GM23248 (cell line): ENCODE results near the gene BASP1. TPM values are rescaled to one million over a fixed set of nuclear protein-coding genes. Genes with fewer than 3 reads are reported as not detected.
"Not testable (repeated sequence)": the region's sequence is repeated elsewhere in the genome, so short reads cannot be mapped to it uniquely, and the experiment has no call there.

Experiments used
- DNase-seq: peaks from one replicate; pipeline ENCODE4 v3.0.0-alpha.2; 2015
- H2AFZ ChIP-seq: fragments of 200-600 bp; sonication (generic); 2 replicates; pipeline ENCODE4 v1.6.1; 2016; ENCODE audit warnings: antibody characterized with exemption
- H3F3A ChIP-seq: fragments of 200-600 bp; sonication (generic); 2 replicates; pipeline ENCODE4 v1.6.1; 2016; ENCODE audit warnings: mild to moderate bottlenecking, antibody characterized with exemption, mixed run types; ENCODE audit not compliant: insufficient read depth
- H3K27ac ChIP-seq: fragments of 200-600 bp; sonication (generic); 2 replicates; pipeline ENCODE4 v1.5.1; 2016; ENCODE audit warnings: mild to moderate bottlenecking
- H3K27me3 ChIP-seq: fragments of 200-600 bp; sonication (generic); replicated peaks from 2 replicates; pipeline ENCODE4 v1.6.1; 2016; ENCODE audit warnings: mild to moderate bottlenecking; ENCODE audit not compliant: insufficient read depth
- H3K36me3 ChIP-seq: fragments of 200-600 bp; sonication (generic); 2 replicates; pipeline ENCODE4 v1.6.1; 2016; ENCODE audit warnings: low read depth, mild to moderate bottlenecking
- H3K4me1 ChIP-seq: fragments of 200-600 bp; sonication (generic); 2 replicates; pipeline ENCODE4 v1.6.1; 2016; ENCODE audit warnings: mild to moderate bottlenecking; ENCODE audit not compliant: insufficient read depth
- H3K4me2 ChIP-seq: fragments of 200-600 bp; sonication (generic); one replicate; pipeline ENCODE4 v1.6.1; 2016; ENCODE audit warnings: mild to moderate bottlenecking; ENCODE audit not compliant: unreplicated experiment
- H3K4me3 ChIP-seq: fragments of 200-600 bp; sonication (generic); 2 replicates; pipeline ENCODE4 v1.5.1; 2016; ENCODE audit warnings: mild to moderate bottlenecking
- H3K79me2 ChIP-seq: fragments of 200-600 bp; sonication (generic); 2 replicates; pipeline ENCODE4 v1.6.1; 2016; ENCODE audit warnings: mild to moderate bottlenecking; ENCODE audit not compliant: insufficient read depth
- H3K9ac ChIP-seq: fragments of 200-600 bp; sonication (generic); 2 replicates; pipeline ENCODE4 v1.6.1; 2016; ENCODE audit warnings: mild to moderate bottlenecking
- H3K9me2 ChIP-seq: fragments of 200-600 bp; sonication (generic); 2 replicates; pipeline ENCODE4 v1.6.1; 2016; ENCODE audit warnings: mixed run types, mild to moderate bottlenecking, moderate library complexity; ENCODE audit not compliant: insufficient read depth
- H3K9me3 ChIP-seq: fragments of 200-600 bp; sonication (generic); one replicate; pipeline ENCODE4 v1.6.1; 2017; ENCODE audit warnings: low read depth
- H4K20me1 ChIP-seq: fragments of 200-600 bp; sonication (generic); 2 replicates; pipeline ENCODE4 v1.6.0; 2016; ENCODE audit not compliant: insufficient read depth
- EZH2 ChIP-seq: fragments of 200-600 bp; sonication (generic); IDR thresholded peaks from 2 replicates; pipeline ENCODE4 v1.6.1; 2018; ENCODE audit warnings: antibody characterized with exemption, mild to moderate bottlenecking; ENCODE audit not compliant: insufficient read depth, poor library complexity, severe bottlenecking
- EZH2phosphoT487 ChIP-seq: fragments of 200-600 bp; sonication (generic); IDR thresholded peaks from 2 replicates; pipeline ENCODE4 v1.6.1; 2018; ENCODE audit warnings: antibody characterized with exemption, moderate library complexity, mild to moderate bottlenecking, low read depth; ENCODE audit not compliant: insufficient read depth
- WGBS, 2 experiments: methylation state at CpG; one replicate each; pipeline ENCODE4 v1.1.6; 2015 to 2017; ENCODE audit warnings: low lambda C conversion rate in 2 of 2, low coverage in 1 of 2; ENCODE audit errors: missing lambda C conversion rate in 2 of 2; 5-methylcytosine and 5-hydroxymethylcytosine counted together
- in situ Hi-C: fragments of 300-500 bp; cut with MboI; formaldehyde crosslinking; loops from 2 replicates; pipeline ENCODE4 v1.15.0; 2020
- polyA plus RNA-seq: library from polyadenylated mRNA; unstranded; fragments of >200 nt; fragmentation: Nextera tagmentation; extraction: Ambion mirVana; gene quantifications from 2 replicates; pipeline ENCODE4 v1.2.1, GENCODE V29; 2016
- total RNA-seq: library from RNA; depleted of rRNA; stranded (reverse); fragments of >200 nt; shearing (Covaris generic); gene quantifications from 2 replicates; pipeline ENCODE4 v1.2.3, GENCODE V29; 2014

BASP1 gene
- total and polyA plus RNA-seq, 2 experiments from 2014 or later = 58.4 to 121 TPM

DNA sequence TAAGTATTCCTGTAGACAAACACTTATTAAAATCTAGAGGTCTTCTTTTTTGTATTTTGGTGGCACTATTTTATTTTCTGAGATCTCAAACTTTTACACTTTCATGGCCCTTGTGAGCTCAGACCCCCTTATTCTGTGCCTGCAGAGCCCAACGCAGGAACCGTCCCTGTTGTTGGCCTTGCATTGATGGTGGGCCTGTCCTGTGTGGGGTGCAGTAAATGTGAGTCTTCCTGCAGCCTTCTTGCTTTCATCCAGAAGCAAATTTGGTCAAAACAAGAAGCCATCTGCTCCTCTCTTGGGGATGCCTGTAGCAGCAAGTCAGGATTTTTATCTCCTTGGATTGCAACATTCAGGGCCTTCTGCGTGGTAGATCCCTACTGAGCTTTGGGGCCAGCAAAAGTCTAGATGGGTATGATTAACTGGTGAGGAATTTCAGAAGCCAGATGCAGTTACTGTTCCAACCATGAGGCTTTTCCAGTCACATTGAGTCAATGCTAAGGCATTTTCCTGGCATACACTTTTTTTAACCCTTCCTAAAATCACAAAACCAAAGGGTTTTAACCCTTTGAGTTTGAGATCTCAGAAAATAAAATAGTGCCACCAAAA lies 31.7 kb downstream of the BASP1 start:
- Histone ChIP-seq H3K4me2 (peak overlapping the region; percentile 63), H3K9ac (peak overlapping the region; percentile 14; the same call in 1 of the 2 replicates)
- in situ Hi-C loops = no loop called here

DNA sequence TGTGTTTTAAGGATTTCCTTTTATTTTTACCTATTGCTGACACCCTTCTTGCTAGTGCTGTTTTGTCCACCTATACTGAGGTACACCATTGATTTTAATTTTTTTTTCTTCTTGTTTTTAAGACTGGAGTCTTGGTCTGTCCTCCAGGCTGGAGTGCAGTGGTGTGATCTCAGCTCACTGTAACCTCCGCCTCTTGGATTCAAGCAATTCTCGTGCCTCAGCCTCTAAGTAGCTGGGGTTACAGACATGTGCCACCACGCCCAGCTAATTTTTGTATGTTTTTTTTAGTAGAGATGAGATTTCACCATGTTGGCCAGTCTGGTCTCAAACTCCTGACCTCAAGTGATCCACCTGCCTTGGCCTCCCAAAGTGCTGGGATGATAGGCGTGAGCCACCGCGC lies 32.4 kb downstream of the BASP1 start:
- H4K20me1 ChIP-seq, H2AFZ ChIP-seq, H3K9me3 ChIP-seq, in situ Hi-C loops, H3K27me3 ChIP-seq, H3K36me3 ChIP-seq, H3K9me2 ChIP-seq, H3K9ac ChIP-seq, DNase-seq, H3K4me3 ChIP-seq: not testable (repeated sequence)
- WGBS, 2 experiments = 84 to 85% methylated on average over 6 of the region's 6 CpGs
- Histone ChIP-seq H3K4me1 (peaks cover 44% of the 10 kb centered on the region), H3F3A (peaks cover 38% of the 10 kb centered on the region), H3K27ac (peak overlapping the region; percentile 21; the same call in 1 of the 2 replicates), H3K79me2 (peaks cover 97% of the 10 kb centered on the region), H3K4me2 (peak overlapping the region; percentile 0)

More for the DNA sequence above, 31.7 kb downstream of the BASP1 start:
- peak overlapping the region; percentile 24; the same call in 1 of the 2 replicates for H3K4me3 ChIP-seq
- H3K9me2 ChIP-seq = no peaks in the 10 kb centered on the region
- H3K4me1 ChIP-seq = peaks cover 40% of the 10 kb centered on the region
- TF ChIP-seq EZH2phosphoT487 (0 out of 2 replicates have a peak, but pooled peaks have one; percentile 19), EZH2 (no peak)
- H4K20me1 ChIP-seq = no peaks in the 10 kb centered on the region
- no peaks in the 10 kb centered on the region for H3K9me3 ChIP-seq
- peaks cover 31% of the 10 kb centered on the region for H3F3A ChIP-seq
- WGBS, 2 experiments = 0 to 7% methylated on average over 3 of the region's 3 CpGs
- no peaks in the 10 kb centered on the region for H3K27me3 ChIP-seq
- H2AFZ ChIP-seq = no peak overlapping the region
- 0 out of 2 replicates have a peak, but pooled peaks cover 5% of the 10 kb centered on the region for H3K36me3 ChIP-seq
- peaks cover 97% of the 10 kb centered on the region for H3K79me2 ChIP-seq
- peak overlapping the region; percentile 70 for H3K27ac ChIP-seq
- peak; percentile 98 for DNase-seq

DNA sequence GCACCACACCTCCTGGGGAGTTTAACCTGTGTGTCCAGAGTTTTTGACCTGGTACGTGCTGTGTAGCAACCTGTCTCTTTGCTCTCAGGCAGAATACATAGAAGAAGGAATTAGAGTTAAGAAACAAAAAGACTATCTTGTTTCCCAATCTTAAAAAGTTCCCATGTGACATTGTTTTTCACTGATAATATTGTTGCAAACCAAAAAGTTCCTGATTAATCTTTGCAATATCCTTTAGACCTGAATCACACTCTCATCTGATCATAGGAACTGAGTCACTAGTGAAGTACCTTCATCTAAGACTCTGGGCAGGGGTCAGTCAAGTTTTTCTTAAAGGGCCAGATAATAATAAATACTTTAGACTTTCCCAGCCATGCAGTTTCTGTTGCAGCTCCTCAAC lies 35.1 kb downstream of the BASP1 start:
- Histone ChIP-seq H2AFZ (no peak overlapping the region), H3K79me2 (peaks cover 97% of the 10 kb centered on the region), H3K9ac (no peak overlapping the region), H3F3A (peaks cover 65% of the 10 kb centered on the region), H3K4me1 (peaks cover 71% of the 10 kb centered on the region), H3K9me3 (no peaks in the 10 kb centered on the region), H3K4me2 (peak overlapping the region; percentile 45), H3K27ac (peak overlapping the region; percentile 22), H3K4me3 (0 out of 2 replicates have a peak overlapping the region, but pooled peaks have one; percentile 21), H3K36me3 (0 out of 2 replicates have a peak, but pooled peaks cover 2% of the 10 kb centered on the region), H3K27me3 (no peaks in the 10 kb centered on the region), H4K20me1 (0 out of 2 replicates have a peak, but pooled peaks cover 3% of the 10 kb centered on the region), H3K9me2 (no peaks in the 10 kb centered on the region)
- peak; percentile 37 for DNase-seq
- in situ Hi-C loops = no loop called here
- TF ChIP-seq EZH2 (no peak), EZH2phosphoT487 (no peak)
- WGBS, 2 experiments = 4 to 7% methylated on average over 1 of the region's 1 CpG

DNA sequence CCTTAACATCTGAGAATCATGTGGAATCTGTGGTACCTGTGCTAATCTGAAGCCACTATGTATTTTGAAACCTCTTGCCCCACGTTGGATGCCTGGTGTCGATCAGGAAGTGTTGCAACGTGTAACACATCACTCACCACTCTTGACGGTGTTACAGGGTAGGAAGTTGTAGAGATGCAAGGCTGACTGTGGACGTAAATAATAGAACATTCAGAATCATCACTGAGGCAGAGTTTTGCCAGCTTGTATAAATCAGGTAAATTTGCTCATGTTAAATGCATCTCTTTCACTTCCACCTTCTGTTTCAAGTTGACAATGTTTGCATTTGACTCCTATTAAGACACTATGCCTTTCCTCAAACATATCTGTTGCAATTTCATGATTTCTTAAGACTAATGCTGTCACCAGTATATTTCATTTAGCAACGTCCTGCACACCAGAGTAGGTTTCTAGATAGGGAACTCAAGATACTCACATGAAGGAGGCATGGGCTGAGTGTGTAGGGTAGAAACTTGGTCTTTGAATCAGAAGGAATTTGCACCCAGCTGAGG lies 38.1 kb downstream of the BASP1 start:
- TF ChIP-seq EZH2 (no peak), EZH2phosphoT487 (no peak)
- in situ Hi-C loops = no loop called here
- Histone ChIP-seq H3K4me2 (peak overlapping the region; percentile 12), H3K79me2 (peaks cover 100% of the 10 kb centered on the region), H3K36me3 (0 out of 2 replicates have a peak, but pooled peaks cover 2% of the 10 kb centered on the region), H2AFZ (no peak overlapping the region), H3K9ac (no peak overlapping the region), H3F3A (peaks cover 69% of the 10 kb centered on the region), H3K9me3 (no peaks in the 10 kb centered on the region), H3K27ac (peak overlapping the region; percentile 2; the same call in 1 of the 2 replicates), H3K27me3 (no peaks in the 10 kb centered on the region), H3K4me1 (peaks cover 63% of the 10 kb centered on the region), H4K20me1 (0 out of 2 replicates have a peak, but pooled peaks cover 3% of the 10 kb centered on the region), H3K4me3 (no peak overlapping the region), H3K9me2 (no peaks in the 10 kb centered on the region)
- DNase-seq = peak; percentile 44
- WGBS, 2 experiments = 13 to 15% methylated on average over 6 of the region's 6 CpGs
